Thoracic aorta (tissue), 2 donors: ENCODE results near the gene ALPP. TPM values are rescaled to one million over a fixed set of nuclear protein-coding genes. Genes with fewer than 3 reads are reported as not detected.
"Not testable (repeated sequence)": the region's sequence is repeated elsewhere in the genome, so short reads cannot be mapped to it uniquely, and the experiment has no call there.

Experiments used
- ATAC-seq: fragments of 150-250 bp; one replicate; pipeline ENCODE4 v1.8.0; 2017; ENCODE audit warnings: low read depth; ENCODE audit not compliant: insufficient number of reproducible peaks, low FRiP score
- DNase-seq: peaks from one replicate; pipeline ENCODE4 v3.0.0-alpha.2; 2020; ENCODE audit warnings: low spot score
- H3K27ac ChIP-seq, 2 donors: fragments of 200-600 bp; sonication (generic); 1 replicate in 1 of 2; 2 replicates in 1 of 2; pipeline ENCODE4 v1.5.1; 2016; ENCODE audit warnings: mild to moderate bottlenecking in 2 of 2, moderate library complexity in 2 of 2
- H3K27me3 ChIP-seq: fragments of 200-600 bp; sonication (generic); replicated peaks from 2 replicates; pipeline ENCODE4 v1.6.0; 2016; ENCODE audit warnings: mild to moderate bottlenecking; ENCODE audit not compliant: insufficient read depth
- H3K36me3 ChIP-seq: fragments of 200-600 bp; sonication (generic); one replicate; pipeline ENCODE4 v1.5.1; 2016
- H3K4me1 ChIP-seq, 2 donors: fragments of 200-600 bp; sonication (generic); 1 replicate in 1 of 2; 2 replicates in 1 of 2; pipeline versions ENCODE4 v1.5.1 to v1.6.0; 2016; ENCODE audit warnings: low read depth in 2 of 2, mild to moderate bottlenecking in 1 of 2; ENCODE audit not compliant: control insufficient read depth in 1 of 2
- H3K4me3 ChIP-seq: fragments of 200-600 bp; sonication (generic); 2 replicates; pipeline ENCODE4 v1.5.1; 2016; ENCODE audit warnings: mild to moderate bottlenecking
- H3K9me3 ChIP-seq: fragments of 200-600 bp; sonication (generic); 2 replicates; pipeline ENCODE4 v1.5.1; 2016
- CTCF ChIP-seq: fragments of 200-600 bp; sonication (generic); IDR thresholded peaks from one replicate; pipeline ENCODE4 v1.5.1; 2019; ENCODE audit warnings: antibody characterized with exemption
- total RNA-seq, 2 donors: library from RNA; depleted of rRNA; stranded (reverse); fragments of >200 nt; gene quantifications; one replicate each; pipeline versions ENCODE4 v1.1.0 to v1.2.3, GENCODE V29; 2016

Gene ALPP
- total RNA-seq, 2 donors from 2014 or later, result not detected

DNA sequence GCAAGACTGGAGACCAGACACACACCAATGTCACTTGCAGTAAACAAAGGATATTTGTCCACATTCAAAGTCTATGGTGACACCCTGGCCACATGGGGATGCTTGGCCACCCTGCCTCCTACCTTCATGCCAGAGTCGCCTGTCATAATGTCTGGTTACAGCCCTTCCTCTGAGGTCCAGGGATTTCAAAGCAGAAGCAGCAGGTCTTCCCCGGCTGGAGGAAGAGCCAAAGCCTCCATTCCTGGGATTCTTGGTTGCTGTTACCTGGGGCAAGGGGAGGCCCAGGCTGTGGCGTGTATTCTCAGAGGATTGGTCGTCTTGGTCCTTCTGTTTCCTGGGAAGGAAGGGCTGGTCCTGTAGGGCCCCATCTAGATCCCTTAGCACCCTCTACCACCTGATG is 2.3 kb upstream of the ALPP start:
- no peaks in the 10 kb centered on the region for H3K27me3 ChIP-seq
- ATAC-seq (no peak), DNase-seq (no peak)
- H3K4me3 ChIP-seq, result no peak overlapping the region
- H3K9me3 ChIP-seq, result no peaks in the 10 kb centered on the region
- TF ChIP-seq CTCF, result no peak
- H3K36me3 ChIP-seq, result no peaks in the 10 kb centered on the region
- no peak overlapping the region for H3K27ac ChIP-seq
- H3K4me1 ChIP-seq, result no peaks in the 10 kb centered on the region

DNA sequence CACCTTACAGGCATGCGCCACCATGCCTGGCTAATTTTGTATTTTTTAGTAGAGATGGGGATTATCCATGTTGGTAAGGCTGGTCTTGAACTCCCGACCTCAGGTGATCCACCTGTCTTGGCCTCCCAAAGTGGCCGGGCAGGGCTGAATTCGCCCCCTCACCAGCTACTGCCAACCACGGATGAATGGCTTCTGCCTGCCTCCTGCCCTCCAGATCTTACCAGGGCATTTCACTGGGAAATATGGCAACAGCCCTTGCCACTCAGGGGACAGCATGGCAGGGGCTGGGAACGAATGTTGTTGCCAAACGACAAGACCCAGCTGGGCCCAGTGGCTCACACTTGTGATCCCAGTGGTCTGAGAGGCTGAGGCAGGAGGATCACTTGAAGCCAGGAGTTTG is 1.8 kb upstream of the ALPP start:
- TF ChIP-seq CTCF, result no peak
- H3K4me3 ChIP-seq, result no peak overlapping the region
- no peak for ATAC-seq
- H3K27ac ChIP-seq, result no peak overlapping the region
- no peak for DNase-seq
- no peaks in the 10 kb centered on the region for H3K4me1 ChIP-seq
- no peaks in the 10 kb centered on the region for H3K9me3 ChIP-seq
- no peaks in the 10 kb centered on the region for H3K36me3 ChIP-seq
- H3K27me3 ChIP-seq, result no peaks in the 10 kb centered on the region

DNA sequence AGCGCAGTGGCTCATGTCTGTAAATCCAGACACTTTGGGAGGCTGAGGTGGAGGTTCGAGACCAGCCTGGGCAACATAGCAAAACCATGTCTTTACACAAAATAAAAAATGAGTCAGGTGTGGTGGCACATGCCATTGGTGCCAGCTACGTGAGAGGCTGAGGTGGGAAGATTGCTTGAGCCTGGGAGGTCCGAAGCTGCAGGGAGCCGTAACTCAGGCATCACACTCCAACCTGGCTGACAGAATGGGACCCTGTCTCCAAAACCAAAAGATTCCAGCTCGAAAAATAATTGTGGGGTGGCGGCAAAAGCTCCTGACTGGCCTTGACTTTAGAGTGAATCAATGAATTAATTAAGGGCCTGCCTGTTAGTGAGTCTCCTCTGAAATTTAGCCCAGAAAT is 1.2 kb upstream of the ALPP start:
- no peak for ATAC-seq
- no peaks in the 10 kb centered on the region for H3K4me1 ChIP-seq
- no peak overlapping the region for H3K4me3 ChIP-seq
- no peak for TF ChIP-seq CTCF
- H3K27ac ChIP-seq, result no peak overlapping the region
- DNase-seq, result no peak
- no peaks in the 10 kb centered on the region for H3K9me3 ChIP-seq
- no peaks in the 10 kb centered on the region for H3K36me3 ChIP-seq
- H3K27me3 ChIP-seq, result no peaks in the 10 kb centered on the region

DNA sequence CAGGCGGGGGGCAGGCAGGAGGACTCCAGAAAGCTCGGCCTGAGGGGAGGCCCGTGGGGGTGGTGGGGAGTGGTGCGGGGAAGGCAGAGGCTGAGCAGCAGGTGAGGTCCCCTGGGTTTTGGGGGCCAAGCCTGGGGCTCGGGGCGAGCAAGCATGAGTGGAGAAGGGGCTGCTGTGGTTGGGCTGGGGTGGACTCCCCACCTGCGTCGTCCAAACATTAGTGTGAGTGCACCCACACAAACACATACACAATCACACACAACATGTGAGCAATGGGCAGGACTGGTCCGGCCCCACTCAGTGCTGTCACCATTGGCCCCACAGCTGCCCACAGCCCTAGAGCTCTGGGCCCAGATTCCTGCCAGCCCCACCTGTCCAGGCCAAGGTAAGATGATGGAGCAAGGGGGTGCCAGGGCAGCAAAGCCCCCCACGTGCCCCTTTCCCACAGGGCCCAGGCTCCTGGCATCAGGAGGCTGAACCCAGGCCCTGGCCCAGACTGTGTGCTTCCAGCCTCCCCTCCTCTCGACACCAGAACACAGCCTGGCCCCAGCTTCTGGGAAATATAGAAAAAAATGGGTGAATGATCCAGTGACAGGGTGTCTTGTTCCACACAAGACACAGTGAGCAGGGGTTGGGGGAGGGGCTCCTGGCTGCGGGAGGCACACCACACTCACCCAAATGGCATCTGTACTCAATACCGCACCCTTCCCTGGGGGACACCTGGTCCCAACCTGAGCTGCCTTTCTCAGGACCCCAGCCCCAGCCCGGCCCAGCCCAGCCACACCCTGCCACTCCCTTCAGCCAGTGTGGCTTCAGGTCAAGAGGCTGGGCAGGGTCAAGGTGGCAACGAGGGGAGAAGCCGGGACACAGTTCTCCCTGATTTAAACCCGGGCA is 463 bp upstream of the ALPP start:
- Histone ChIP-seq H3K9me3 (no peaks in the 10 kb centered on the region), H3K4me3 (no peak overlapping the region), H3K36me3 (no peaks in the 10 kb centered on the region), H3K27me3 (no peaks in the 10 kb centered on the region), H3K27ac (no peak overlapping the region), H3K4me1 (no peaks in the 10 kb centered on the region)
- ATAC-seq (no peak), DNase-seq (no peak)
- TF ChIP-seq CTCF, result no peak

GRCh38 chr2:232379610-232380590 is 1.3 kb downstream of the ALPP start:
- DNase-seq, H3K27me3 ChIP-seq, H3K4me3 ChIP-seq, H3K36me3 ChIP-seq, H3K4me1 ChIP-seq, ATAC-seq, H3K27ac ChIP-seq, H3K9me3 ChIP-seq: not testable (repeated sequence)

DNA sequence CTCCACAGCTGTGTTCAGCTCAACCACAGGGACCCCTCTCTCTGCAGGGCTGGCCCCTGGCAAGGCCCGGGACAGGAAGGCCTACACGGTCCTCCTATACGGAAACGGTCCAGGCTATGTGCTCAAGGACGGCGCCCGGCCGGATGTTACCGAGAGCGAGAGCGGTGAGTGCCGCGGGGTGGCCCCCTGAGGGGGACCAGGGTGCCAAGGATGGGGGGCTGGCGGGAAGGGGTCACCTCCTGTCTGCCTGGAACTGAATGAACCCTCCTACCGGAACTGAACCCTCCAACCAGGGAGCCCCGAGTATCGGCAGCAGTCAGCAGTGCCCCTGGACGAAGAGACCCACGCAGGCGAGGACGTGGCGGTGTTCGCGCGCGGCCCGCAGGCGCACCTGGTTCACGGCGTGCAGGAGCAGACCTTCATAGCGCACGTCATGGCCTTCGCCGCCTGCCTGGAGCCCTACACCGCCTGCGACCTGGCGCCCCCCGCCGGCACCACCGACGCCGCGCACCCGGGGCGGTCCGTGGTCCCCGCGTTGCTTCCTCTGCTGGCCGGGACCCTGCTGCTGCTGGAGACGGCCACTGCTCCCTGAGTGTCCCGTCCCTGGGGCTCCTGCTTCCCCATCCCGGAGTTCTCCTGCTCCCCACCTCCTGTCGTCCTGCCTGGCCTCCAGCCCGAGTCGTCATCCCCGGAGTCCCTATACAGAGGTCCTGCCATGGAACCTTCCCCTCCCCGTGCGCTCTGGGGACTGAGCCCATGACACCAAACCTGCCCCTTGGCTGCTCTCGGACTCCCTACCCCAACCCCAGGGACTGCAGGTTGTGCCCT is 2.9 kb downstream of the ALPP start:
- not testable (repeated sequence) for H3K27me3 ChIP-seq, ATAC-seq, H3K9me3 ChIP-seq, H3K27ac ChIP-seq, H3K36me3 ChIP-seq, DNase-seq, H3K4me3 ChIP-seq, H3K4me1 ChIP-seq
